SK-N-SH (cell line): ENCODE measurements around the gene OVOL1. TPM values are rescaled to one million over a fixed set of nuclear protein-coding genes. Genes with fewer than 3 reads are reported as not detected.

Experiments used
- CTCF ChIA-PET: fragments of 300-600, 350-600 bp; formaldehyde crosslinking; extraction: SDS; loops from one replicate; lab custom pipeline; 2021; lab: Yijun Ruan, JAX
- POLR2A ChIA-PET: fragments of 350-600 bp; sonication (Branson Sonifier 250); formaldehyde crosslinking; extraction: SDS; loops from one replicate; lab custom pipeline; 2020; ENCODE audit warnings: antibody characterized with exemption, inconsistent platforms; lab: Yijun Ruan, JAX
- DNase-seq: peaks from one replicate; pipeline ENCODE4 v3.0.0; 2012
- H2AFZ ChIP-seq: fragments of 200-600 bp; sonication (generic); 2 replicates; pipeline ENCODE4 v1.8.1; 2016; ENCODE audit warnings: antibody characterized with exemption, mild to moderate bottlenecking, low read depth
- H3F3A ChIP-seq: fragments of 200-600 bp; sonication (generic); replicated peaks from 2 replicates; pipeline ENCODE3; 2016; ENCODE audit warnings: antibody characterized with exemption, mild to moderate bottlenecking; ENCODE audit not compliant: insufficient read depth
- H3K27ac ChIP-seq, 2 experiments: fragments of 200-500 bp in 1 of 2; fragments of 200-600 bp in 1 of 2; sonication (Bioruptor generic) in 1 of 2; sonication (generic), shearing (Covaris generic) in 1 of 2; 2 replicates each; pipeline versions ENCODE4 v1.5.1 to v1.6.1; 2014 to 2016; ENCODE audit warnings: low read depth in 2 of 2, inconsistent platforms in 1 of 2, low read length in 1 of 2, mild to moderate bottlenecking in 1 of 2, mixed read lengths in 1 of 2
- H3K27me3 ChIP-seq: fragments of 200-600 bp; sonication (generic), shearing (Covaris generic); 2 replicates; pipeline ENCODE4 v1.6.1; 2016; ENCODE audit warnings: mixed run types; ENCODE audit not compliant: insufficient read depth
- H3K36me3 ChIP-seq, 2 experiments: fragments of 200-500 bp in 1 of 2; fragments of 200-600 bp in 1 of 2; sonication (Bioruptor generic) in 1 of 2; sonication (generic) in 1 of 2; replicated peaks in 1 of 2; 2 replicates each; pipeline versions ENCODE3 to v1.5.1; 2014 to 2016; ENCODE audit warnings: low read length in 1 of 2, mild to moderate bottlenecking in 1 of 2; ENCODE audit not compliant: insufficient read depth in 2 of 2, control insufficient read depth in 1 of 2
- H3K4me1 ChIP-seq, 2 experiments: fragments of 200-500 bp in 1 of 2; fragments of 200-600 bp in 1 of 2; sonication (Bioruptor generic) in 1 of 2; sonication (generic), shearing (Covaris generic) in 1 of 2; 2 replicates each; pipeline versions ENCODE4 v1.5.1 to v1.6.1; 2014 to 2016; ENCODE audit warnings: low read depth in 1 of 2, low read length in 1 of 2, mixed run types in 1 of 2; ENCODE audit not compliant: insufficient read depth in 2 of 2, control insufficient read depth in 1 of 2
- H3K4me2 ChIP-seq: fragments of 200-600 bp; sonication (generic), shearing (Covaris generic); 2 replicates; pipeline ENCODE4 v1.6.1; 2017; ENCODE audit warnings: mixed run types
- H3K4me3 ChIP-seq, 2 experiments: fragments of 200-500 bp in 1 of 2; fragments of 200-600 bp in 1 of 2; sonication (Bioruptor generic) in 1 of 2; sonication (generic), shearing (Covaris generic) in 1 of 2; 2 replicates each; pipeline versions ENCODE4 v1.5.1 to v1.8.1; 2014 to 2016; ENCODE audit warnings: low read depth in 2 of 2, inconsistent platforms in 1 of 2, low read length in 1 of 2, mild to moderate bottlenecking in 1 of 2, mixed read lengths in 1 of 2, moderate library complexity in 1 of 2
- H3K79me2 ChIP-seq: fragments of 200-600 bp; sonication (generic); 2 replicates; pipeline ENCODE4 v1.8.1; 2017; ENCODE audit warnings: mild to moderate bottlenecking; ENCODE audit not compliant: insufficient read depth
- H3K9ac ChIP-seq: fragments of 200-600 bp; sonication (generic); 2 replicates; pipeline ENCODE4 v1.6.1; 2017; ENCODE audit warnings: mixed run types
- H3K9me2 ChIP-seq: fragments of 200-600 bp; sonication (generic); 2 replicates; pipeline ENCODE4 v1.6.1; 2017; ENCODE audit warnings: mixed run types
- H3K9me3 ChIP-seq: fragments of 200-600 bp; sonication (generic); 2 replicates; pipeline ENCODE4 v1.6.1; 2017; ENCODE audit warnings: mixed run types, mild to moderate bottlenecking, moderate library complexity
- H4K20me1 ChIP-seq: fragments of 200-600 bp; sonication (generic); 2 replicates; pipeline ENCODE4 v1.6.1; 2017; ENCODE audit warnings: mild to moderate bottlenecking, mixed run types; ENCODE audit not compliant: insufficient read depth
- EZH2phosphoT487 ChIP-seq: fragments of 200-600 bp; sonication (generic); IDR thresholded peaks from 2 replicates; pipeline ENCODE4 v1.6.1; 2017; ENCODE audit warnings: low read depth, mixed run types, mild to moderate bottlenecking, antibody characterized with exemption, moderate library complexity, borderline replicate concordance
- FOSL2 ChIP-seq: IDR thresholded peaks from 2 replicates; pipeline ENCODE4 v1.4.0; 2012; ENCODE audit warnings: low read depth, mild to moderate bottlenecking, moderate library complexity, borderline replicate concordance
- IRF3 ChIP-seq: fragments of 150-350 bp; IDR thresholded peaks from 2 replicates; pipeline ENCODE4 v1.6.1; 2016; ENCODE audit warnings: mild to moderate bottlenecking, low read depth, low read length
- JUND ChIP-seq: IDR thresholded peaks from 2 replicates; pipeline ENCODE4 v1.4.0; 2012
- MEF2A ChIP-seq: IDR thresholded peaks from 2 replicates; pipeline ENCODE4 v1.4.0; 2012; ENCODE audit warnings: low read depth, borderline replicate concordance
- MXI1 ChIP-seq: IDR thresholded peaks from 2 replicates; pipeline ENCODE4 v1.6.1; 2012; ENCODE audit warnings: mild to moderate bottlenecking, low read depth, low read length, improper control_type of control experiment
- NRF1 ChIP-seq: IDR thresholded peaks from 2 replicates; pipeline ENCODE4 v1.6.1; 2012; ENCODE audit warnings: low read depth, mild to moderate bottlenecking, low read length
- PBX3 ChIP-seq: IDR thresholded peaks from 2 replicates; pipeline ENCODE4; 2012
- RXRA ChIP-seq: IDR thresholded peaks from 2 replicates; pipeline ENCODE4 v1.4.0; 2012; ENCODE audit warnings: low read depth, mild to moderate bottlenecking, borderline replicate concordance
- SIN3A ChIP-seq: IDR thresholded peaks from 2 replicates; pipeline ENCODE4 v1.6.1; 2012; ENCODE audit warnings: low read depth, mild to moderate bottlenecking, low read length, moderate library complexity, borderline replicate concordance
- SMC3 ChIP-seq: IDR thresholded peaks from 2 replicates; pipeline ENCODE4 v1.6.1; 2012; ENCODE audit warnings: low read depth, low read length, improper control_type of control experiment
- TEAD4 ChIP-seq: IDR thresholded peaks from 2 replicates; pipeline ENCODE4 v1.4.0; 2012; ENCODE audit warnings: mild to moderate bottlenecking, borderline replicate concordance; ENCODE audit not compliant: insufficient read depth
- USF1 ChIP-seq: IDR thresholded peaks from 2 replicates; pipeline ENCODE4 v1.4.0; 2012; ENCODE audit warnings: low read depth, borderline replicate concordance
- WGBS: methylation state at CpG from one replicate; pipeline ENCODE4 v1.1.6; 2017; ENCODE audit warnings: low lambda C conversion rate; 5-methylcytosine and 5-hydroxymethylcytosine counted together
- polyA plus RNA-seq, 3 experiments: library from polyadenylated mRNA; depleted of rRNA; stranded (reverse); fragments of >200 nt; gene quantifications; 2 replicates each; pipeline ENCODE4 v1.2.3, GENCODE V29; 2012
- TF ChIP-seq, protein P1 (sequence below): IDR thresholded peaks from 2 replicates; pipeline ENCODE4 v1.4.0; 2012; ENCODE audit warnings: low read depth, borderline replicate concordance

The OVOL1 gene
- polyA plus RNA-seq, 1 of the 3 experiments (the other 2 are of a cell fraction) = not detected

- no peaks in the 10 kb centered on the region for H3K27me3 ChIP-seq
- H3K9ac ChIP-seq = no peak overlapping the region
- CTCF ChIA-PET = interaction anchor here (0.7 to 4.5 kb wide), 9 partner anchors 14 to 108 kb away, joined by 3 to 20 read pairs (median 3); partner anchors contain the start of gene MUS81
- no peaks in the 10 kb centered on the region for H3K9me2 ChIP-seq
- TF ChIP-seq TEAD4 (no peak), USF1 (no peak), MXI1 (no peak), NRF1 (no peak), SIN3A (no peak), IRF3 (no peak), FOSL2 (no peak), SMC3 (no peak), PBX3 (no peak), MEF2A (no peak), JUND (no peak), EZH2phosphoT487 (no peak), RXRA (no peak)
- TF ChIP-seq, protein P1, sequence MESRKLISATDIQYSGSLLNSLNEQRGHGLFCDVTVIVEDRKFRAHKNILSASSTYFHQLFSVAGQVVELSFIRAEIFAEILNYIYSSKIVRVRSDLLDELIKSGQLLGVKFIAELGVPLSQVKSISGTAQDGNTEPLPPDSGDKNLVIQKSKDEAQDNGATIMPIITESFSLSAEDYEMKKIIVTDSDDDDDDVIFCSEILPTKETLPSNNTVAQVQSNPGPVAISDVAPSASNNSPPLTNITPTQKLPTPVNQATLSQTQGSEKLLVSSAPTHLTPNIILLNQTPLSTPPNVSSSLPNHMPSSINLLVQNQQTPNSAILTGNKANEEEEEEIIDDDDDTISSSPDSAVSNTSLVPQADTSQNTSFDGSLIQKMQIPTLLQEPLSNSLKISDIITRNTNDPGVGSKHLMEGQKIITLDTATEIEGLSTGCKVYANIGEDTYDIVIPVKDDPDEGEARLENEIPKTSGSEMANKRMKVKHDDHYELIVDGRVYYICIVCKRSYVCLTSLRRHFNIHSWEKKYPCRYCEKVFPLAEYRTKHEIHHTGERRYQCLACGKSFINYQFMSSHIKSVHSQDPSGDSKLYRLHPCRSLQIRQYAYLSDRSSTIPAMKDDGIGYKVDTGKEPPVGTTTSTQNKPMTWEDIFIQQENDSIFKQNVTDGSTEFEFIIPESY = no peak
- H3K27ac ChIP-seq = no peak overlapping the region
- DNase-seq = no peak
- peaks cover 6% of the 10 kb centered on the region; the same call in 1 of the 2 replicates for H4K20me1 ChIP-seq
- no peak overlapping the region for H2AFZ ChIP-seq
- 93% methylated on average over 5 of the region's 8 CpGs for WGBS
- H3K79me2 ChIP-seq = peaks cover 15% of the 10 kb centered on the region; the same call in 1 of the 2 replicates
- no peak overlapping the region for H3K4me3 ChIP-seq
- H3K4me2 ChIP-seq = no peak overlapping the region
- H3K4me1 ChIP-seq = peaks cover 0 to 11% of the 10 kb centered on the region in 2 experiments; a peak in 1 of 4 replicates
- no peaks in the 10 kb centered on the region for H3F3A ChIP-seq
- POLR2A ChIA-PET = no interaction called here
- H3K36me3 ChIP-seq = peaks cover 0 to 12% of the 10 kb centered on the region in 2 experiments
- no peaks in the 10 kb centered on the region for H3K9me3 ChIP-seq
These were observed 10.1 kb upstream of the OVOL1 start for GRCh38 chr11:65776710-65777141.
